Left lobe of liver (tissue), 2 donors: ENCODE data around the gene WDR35. TPM values are rescaled to one million over a fixed set of nuclear protein-coding genes. Genes with fewer than 3 reads are reported as not detected.

Experiments
- ATAC-seq: fragments of 200-7000 bp; cut with Tn5 transposase; one replicate; pipeline ENCODE4 v1.9.1; 2020; ENCODE audit warnings: mild to moderate bottlenecking, moderate library complexity
- DNase-seq: peaks from one replicate; pipeline ENCODE4 v3.0.0-alpha.2; 2020; ENCODE audit warnings: low spot score
- total RNA-seq: library from RNA; stranded (reverse); gene quantifications from one replicate; pipeline ENCODE4 v1.2.1, GENCODE V29; 2021
- donor health status: DM: no; HTN: no; CAD: no; lungs with moderate emphysema.
- donor health status: DM: no; HTN: yes; CAD: no.

The WDR35 gene
- total RNA-seq, 1 donor from 2014 or later: 1.5 TPM

DNA sequence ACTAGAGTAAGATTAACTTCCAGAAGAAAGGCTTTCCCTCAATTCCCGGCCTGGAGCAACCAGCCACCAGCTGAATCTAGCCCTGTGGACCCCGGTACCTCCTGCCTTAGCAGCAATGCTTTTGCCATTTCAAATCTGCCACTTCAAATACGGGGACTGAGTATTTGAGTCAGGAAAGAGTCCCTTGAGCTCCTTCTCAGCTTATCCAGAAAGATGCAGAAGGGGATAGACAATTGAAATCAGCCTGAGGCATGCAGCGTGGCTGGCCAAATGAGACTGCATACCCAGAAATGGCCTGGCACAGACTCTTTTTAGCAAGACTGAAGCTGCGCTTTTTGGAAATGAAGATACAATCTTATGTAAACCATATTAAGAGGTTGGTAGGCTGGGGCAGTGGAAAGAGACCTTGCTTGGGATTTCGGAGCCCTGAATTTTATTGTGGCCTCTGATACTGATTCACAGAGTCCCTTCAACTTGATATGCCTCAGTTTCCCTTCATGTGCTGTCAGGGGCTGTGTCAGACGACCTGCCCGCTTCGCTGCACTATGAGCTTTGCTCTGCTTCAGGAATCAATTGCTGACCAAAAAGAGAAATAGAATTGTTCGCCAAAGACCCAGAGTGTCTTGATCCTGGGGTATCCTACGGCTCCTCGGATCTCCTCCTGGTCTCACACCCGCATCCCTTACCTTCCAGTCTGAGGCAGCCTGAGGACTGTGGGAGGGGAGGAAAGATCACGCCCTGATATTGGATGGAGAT, 21.5 kb upstream of the WDR35 start:
- ATAC-seq: no peak
- no peak for DNase-seq

DNA sequence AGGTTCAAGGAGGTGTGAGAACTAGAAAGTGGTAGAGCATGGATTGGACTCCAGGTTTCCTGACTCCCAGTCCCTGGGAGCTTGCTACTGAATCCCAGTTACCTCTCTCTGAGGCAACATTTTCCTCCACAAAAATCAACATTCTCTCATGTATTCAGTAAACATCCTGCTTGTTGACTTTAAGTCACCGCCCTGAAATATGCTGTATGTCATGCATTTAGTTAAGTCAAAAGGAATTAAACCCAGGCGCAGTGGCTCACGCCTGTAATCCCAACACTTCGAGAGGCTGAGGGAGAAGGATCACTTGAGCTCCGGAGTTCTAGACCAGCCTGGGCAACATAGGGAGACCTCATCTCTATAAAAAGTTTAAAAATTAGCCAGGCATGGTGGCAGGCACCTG, 18.8 kb upstream of the WDR35 start:
- DNase-seq (no peak), ATAC-seq (no peak)

- ATAC-seq (no peak), DNase-seq (no peak)
Measured at GRCh38 chr2:20005891-20006470, 16.1 kb upstream of the WDR35 start.

GRCh38 chr2:20005067-20005627, 15.2 kb upstream of the WDR35 start:
- no peak for ATAC-seq
- no peak for DNase-seq

- ATAC-seq (no peak), DNase-seq (no peak)
Measured at GRCh38 chr2:20001361-20001863, 11.5 kb upstream of the WDR35 start.

- DNase-seq: no peak
- no peak for ATAC-seq
Measured at GRCh38 chr2:19993731-19994130, 3.8 kb upstream of the WDR35 start.

- DNase-seq (no peak), ATAC-seq (no peak)
Measured at GRCh38 chr2:19991895-19992294, 2.0 kb upstream of the WDR35 start.

GRCh38 chr2:19990416-19990728, 467 bp upstream of the WDR35 start:
- no peak for DNase-seq
- ATAC-seq: no peak

GRCh38 chr2:19989342-19989666, 601 bp downstream of the WDR35 start:
- no peak for ATAC-seq
- no peak for DNase-seq

GRCh38 chr2:19988600-19988999, 1.3 kb downstream of the WDR35 start:
- no peak for DNase-seq
- no peak for ATAC-seq

DNA sequence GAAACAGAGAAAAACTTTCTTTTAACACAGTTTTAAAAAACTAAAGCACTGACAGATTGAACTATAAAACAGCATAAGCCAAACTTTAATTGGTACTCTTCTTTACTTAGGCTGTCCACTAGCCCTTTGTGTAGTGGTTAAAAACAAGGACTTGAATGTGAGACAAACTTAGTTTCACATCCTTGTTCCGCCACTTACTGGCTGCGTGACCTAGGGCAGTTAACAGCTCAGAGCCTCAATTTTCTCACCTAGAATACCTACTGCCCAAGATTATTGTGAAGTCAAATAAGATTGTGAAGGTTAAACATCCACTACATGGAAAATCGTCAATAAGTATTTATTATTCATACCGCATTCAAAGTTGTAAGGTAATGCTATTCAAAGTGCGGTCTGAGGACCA, 2.0 kb downstream of the WDR35 start:
- ATAC-seq (no peak), DNase-seq (no peak)

DNA sequence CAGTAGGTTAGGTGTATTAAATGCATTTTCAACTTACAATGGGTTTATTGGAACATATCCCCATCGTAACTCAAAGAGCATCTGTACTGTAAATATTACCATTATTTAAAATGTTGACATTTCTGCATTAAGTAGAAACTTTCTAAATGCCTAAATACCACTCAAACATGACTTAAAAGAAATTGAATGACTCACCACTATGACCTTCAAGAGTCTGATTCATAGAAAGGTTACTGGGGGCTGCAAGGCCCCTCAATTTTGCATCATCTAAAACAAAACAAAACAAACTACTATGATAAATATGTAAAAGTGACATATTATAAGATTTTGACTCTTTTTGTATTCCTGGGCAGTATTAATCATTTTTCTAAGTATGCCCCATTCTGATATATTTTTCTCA, 7.6 kb downstream of the WDR35 start:
- no peak for DNase-seq
- ATAC-seq: no peak

DNA sequence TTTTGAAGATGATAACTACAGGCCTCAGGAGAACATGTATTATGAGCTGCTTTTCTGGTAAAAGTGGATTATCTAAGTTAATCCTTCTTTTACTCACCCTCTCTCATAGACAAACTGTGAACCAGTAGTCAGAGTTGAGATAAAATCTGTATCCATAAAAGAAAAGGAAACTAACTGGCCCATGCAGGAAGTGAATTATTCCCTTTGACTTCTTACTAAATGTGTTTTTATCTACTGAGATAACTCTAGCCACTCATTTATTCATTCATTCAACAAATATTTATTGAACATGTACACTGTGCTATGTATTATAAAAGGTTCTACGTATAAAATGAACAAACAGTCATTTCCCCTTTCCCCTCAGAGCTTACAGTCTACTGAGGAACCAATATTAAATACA, 10.0 kb downstream of the WDR35 start:
- no peak for DNase-seq

DNA sequence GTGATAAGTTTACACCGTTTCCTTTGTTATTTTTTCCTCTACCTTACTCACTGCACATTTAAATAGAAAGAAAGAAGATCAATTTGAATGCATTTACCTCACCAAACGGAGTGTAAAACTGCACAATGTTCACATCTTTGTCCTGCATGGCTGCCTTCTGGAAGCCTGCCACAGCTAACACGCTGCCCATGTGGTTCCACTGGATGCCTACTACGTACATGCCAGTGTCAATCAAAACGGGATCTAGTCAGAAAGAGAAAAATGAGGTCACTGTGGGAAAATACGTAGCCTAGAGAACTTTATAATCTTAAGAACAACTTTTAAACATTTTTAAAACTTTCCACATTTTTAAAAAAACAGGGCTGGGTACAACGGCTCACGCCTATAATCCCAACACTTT, 16.4 kb downstream of the WDR35 start:
- no peak for ATAC-seq

More for the DNA sequence above, 10.0 kb downstream of the WDR35 start:
- ATAC-seq: no peak

GRCh38 chr2:19971691-19972090, 18.2 kb downstream of the WDR35 start:
- ATAC-seq: no peak
- DNase-seq: no peak

More for the DNA sequence above, 16.4 kb downstream of the WDR35 start:
- DNase-seq: no peak

DNA sequence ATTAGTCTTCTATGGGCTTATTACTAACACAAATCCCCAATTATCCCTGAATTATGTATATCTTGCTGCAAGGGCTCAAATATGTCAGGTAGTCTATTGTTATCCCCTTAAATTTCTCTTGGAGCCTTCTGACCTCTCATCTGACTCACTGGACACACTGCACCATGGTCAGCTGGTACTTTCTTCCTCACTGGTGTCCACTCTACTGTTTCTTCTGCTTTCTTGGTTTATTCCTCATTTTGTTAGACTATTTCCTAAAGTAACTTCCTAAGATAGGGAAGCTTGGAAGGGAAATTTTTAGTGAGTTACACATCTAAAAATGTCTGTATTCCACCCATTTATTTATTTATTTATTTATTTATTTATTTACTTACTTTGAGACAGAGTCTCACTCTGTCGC, 26.5 kb downstream of the WDR35 start:
- ATAC-seq: no peak

GRCh38 chr2:19955544-19956422, 34.1 kb downstream of the WDR35 start:
- peak; percentile 53 for DNase-seq

More for the DNA sequence above, 26.5 kb downstream of the WDR35 start:
- no peak for DNase-seq

GRCh38 chr2:19949071-19949470, 40.8 kb downstream of the WDR35 start:
- ATAC-seq: no peak

More at GRCh38 chr2:19955544-19956422, 34.1 kb downstream of the WDR35 start:
- peak; percentile 100 for ATAC-seq

DNA sequence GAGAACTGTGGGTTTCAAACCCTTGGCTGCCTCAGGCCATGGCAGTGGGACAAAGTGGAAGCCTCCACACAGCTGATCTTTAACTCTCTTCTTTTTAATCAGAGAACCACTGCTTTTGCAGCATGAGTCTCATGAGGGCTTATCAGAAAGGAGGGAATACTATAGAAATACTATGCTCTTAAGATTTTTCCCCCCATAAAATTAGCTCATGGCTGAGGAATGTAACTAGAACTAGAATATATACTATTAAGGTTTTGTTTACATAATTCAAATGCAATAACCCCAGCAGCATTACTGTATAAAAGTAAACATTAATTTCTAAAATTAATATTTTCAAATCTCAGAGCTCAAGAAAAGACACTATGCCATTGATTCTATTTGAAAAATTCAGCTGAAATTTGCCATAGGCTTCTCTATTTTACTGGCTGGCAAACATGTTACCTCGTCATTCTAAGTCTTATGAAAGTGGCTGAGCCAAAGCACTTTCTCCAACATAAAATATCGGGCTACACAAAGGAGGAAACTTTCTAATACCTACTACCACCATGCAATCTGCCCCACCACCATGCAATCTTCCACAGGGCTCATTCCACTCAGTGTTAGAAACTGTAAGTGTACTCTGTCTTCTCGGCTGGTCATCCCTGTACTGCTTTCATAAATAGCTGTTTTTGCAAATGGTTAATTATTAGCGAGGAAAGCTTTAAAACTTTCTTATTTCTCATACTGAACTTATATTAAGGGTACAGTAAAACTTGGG, 42.5 kb downstream of the WDR35 start:
- DNase-seq (no peak), ATAC-seq (no peak)

More at GRCh38 chr2:19949071-19949470, 40.8 kb downstream of the WDR35 start:
- DNase-seq: no peak

GRCh38 chr2:19944205-19944845, 45.6 kb downstream of the WDR35 start:
- DNase-seq (no peak), ATAC-seq (no peak)
